Measurements from ENCODE around the gene KIAA1586.

GRCh38 chr6:57072108-57072507, 25.6 kb downstream of the KIAA1586 start:
- TF ChIP-seq CTCF (IDR thresholded peaks at IDR 0.05; ENCODE audit: insufficient read depth, low read length) (no peak), POLR2AphosphoS5 (IDR thresholded peaks at IDR 0.05; ENCODE audit: low read depth) (no peak), SPI1 (IDR thresholded peaks at IDR 0.05; ENCODE audit: borderline replicate concordance, low read depth) (no peak)

Data from HL-60 (cell line).